ENCODE results near the gene EDIL3.

DNA sequence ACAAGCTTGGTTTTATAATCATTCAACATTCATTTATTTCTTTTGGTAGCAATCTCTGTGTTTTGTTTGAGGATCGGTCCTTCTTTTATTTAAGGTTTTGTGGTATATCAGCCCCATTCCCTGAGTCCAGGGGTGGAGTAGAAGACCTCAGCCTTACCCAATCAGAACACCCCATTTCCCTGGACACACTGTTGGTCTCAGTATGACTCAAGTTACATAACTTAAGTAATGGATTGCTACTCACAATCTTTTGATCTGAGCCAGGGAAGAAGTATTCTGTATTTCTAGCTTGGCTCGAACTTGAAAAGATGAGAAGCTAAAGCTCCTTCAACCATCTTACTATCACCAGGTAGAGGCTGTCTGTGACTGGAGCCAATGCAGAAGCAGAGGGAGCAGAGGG, 488.8 kb downstream of the EDIL3 start:
- TF ChIP-seq, protein P1, sequence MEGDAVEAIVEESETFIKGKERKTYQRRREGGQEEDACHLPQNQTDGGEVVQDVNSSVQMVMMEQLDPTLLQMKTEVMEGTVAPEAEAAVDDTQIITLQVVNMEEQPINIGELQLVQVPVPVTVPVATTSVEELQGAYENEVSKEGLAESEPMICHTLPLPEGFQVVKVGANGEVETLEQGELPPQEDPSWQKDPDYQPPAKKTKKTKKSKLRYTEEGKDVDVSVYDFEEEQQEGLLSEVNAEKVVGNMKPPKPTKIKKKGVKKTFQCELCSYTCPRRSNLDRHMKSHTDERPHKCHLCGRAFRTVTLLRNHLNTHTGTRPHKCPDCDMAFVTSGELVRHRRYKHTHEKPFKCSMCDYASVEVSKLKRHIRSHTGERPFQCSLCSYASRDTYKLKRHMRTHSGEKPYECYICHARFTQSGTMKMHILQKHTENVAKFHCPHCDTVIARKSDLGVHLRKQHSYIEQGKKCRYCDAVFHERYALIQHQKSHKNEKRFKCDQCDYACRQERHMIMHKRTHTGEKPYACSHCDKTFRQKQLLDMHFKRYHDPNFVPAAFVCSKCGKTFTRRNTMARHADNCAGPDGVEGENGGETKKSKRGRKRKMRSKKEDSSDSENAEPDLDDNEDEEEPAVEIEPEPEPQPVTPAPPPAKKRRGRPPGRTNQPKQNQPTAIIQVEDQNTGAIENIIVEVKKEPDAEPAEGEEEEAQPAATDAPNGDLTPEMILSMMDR (IDR thresholded peaks at IDR 0.05): no peak
- no peak for TF ChIP-seq POLR2A (IDR thresholded peaks at IDR 0.05)

All from breast epithelium (tissue), 3 donors.